ENCODE results near the gene FSTL5.

GRCh38 chr4:162163892-162164759 lies at the start of gene FSTL5:
- TF ChIP-seq FLYWCH1 (CRISPR knock-in tag; IDR thresholded peaks at IDR 0.05) (no peak), PRMT3 (CRISPR knock-in tag; IDR thresholded peaks at IDR 0.05; ENCODE audit: borderline replicate concordance, low read depth) (no peak)
